Islet of Langerhans (tissue), 1 donor: ENCODE measurements around the gene UBP1.
"Not testable (repeated sequence)": the region's sequence is repeated elsewhere in the genome, so short reads cannot be mapped to it uniquely, and the experiment has no call there.

Experiments used
- FAIRE-seq: peaks from one replicate; lab custom pipeline; 2011; peaks lifted over from hg19 to GRCh38; lab: Jason Lieb, UNC

Gene UBP1, protein sequence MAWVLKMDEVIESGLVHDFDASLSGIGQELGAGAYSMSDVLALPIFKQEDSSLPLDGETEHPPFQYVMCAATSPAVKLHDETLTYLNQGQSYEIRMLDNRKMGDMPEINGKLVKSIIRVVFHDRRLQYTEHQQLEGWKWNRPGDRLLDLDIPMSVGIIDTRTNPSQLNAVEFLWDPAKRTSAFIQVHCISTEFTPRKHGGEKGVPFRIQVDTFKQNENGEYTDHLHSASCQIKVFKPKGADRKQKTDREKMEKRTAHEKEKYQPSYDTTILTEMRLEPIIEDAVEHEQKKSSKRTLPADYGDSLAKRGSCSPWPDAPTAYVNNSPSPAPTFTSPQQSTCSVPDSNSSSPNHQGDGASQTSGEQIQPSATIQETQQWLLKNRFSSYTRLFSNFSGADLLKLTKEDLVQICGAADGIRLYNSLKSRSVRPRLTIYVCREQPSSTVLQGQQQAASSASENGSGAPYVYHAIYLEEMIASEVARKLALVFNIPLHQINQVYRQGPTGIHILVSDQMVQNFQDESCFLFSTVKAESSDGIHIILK

DNA sequence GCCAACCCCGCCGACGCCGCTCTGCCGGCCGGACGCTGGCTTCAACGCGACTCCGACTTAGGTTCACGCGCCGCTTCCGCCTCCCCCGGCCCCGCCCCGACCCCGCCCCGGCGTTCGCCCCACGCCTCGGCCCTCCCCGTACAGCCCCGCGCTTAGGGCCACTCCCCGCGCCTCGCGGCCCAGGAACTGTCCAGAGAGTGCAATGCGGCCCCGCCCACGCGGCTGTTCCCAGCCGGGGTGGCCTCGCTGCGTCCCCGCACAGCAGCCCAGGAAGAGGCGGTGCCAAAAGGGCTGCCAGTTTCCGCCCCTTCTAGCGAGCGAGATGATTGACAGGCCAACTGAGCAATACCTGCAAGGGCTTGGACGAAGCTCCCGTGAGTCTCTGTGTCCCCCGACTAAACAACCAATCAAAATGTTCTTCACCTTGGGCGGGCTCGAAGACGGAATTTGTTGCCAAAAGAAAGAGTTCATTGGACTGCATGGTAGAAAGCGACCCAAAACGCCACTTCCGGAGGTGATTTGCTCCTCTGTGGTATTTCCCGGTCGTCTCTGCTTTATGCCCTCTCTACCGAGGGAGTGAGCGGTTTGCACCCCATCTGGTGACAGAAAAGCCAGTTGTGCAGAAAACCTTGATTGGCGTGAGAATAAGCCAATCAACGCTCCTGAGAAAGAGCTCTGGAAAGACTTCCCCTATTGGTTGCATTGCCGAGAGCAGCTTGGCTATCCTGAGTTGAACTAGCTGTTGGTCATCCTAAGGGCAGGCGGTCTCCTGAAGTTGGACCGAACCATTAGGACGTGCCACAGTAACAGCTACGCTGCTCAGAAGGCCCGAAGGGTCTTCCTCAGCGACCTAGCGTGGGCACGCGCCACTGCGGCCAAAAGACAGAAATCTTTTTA is at the start of gene UBP1:
Gene UBP1 (minus strand): TSS at position 78 of the 897 bp plus-strand sequence. CDS start 557 bp downstream, outside the sequence.
- FAIRE-seq: peak; percentile 90

DNA sequence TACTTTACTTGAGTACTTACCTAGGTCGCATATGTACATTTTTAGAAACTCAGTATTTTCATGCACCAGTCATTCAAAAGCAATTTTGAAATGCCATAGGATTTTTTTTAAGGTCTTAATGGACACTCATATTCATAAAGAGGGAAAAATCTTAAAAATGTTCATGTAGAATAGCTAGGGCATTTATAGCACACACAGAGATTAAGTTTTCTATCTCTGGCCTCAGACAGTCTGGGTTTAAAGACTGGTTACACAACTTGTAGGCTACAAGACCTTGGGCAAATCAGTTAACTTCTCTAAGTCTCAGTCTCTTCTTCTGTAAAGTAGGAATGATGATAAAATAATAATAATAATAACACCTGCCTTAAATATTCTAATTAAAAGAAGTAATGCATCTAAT is 48.5 kb upstream of the UBP1 start:
- no peak for FAIRE-seq

DNA sequence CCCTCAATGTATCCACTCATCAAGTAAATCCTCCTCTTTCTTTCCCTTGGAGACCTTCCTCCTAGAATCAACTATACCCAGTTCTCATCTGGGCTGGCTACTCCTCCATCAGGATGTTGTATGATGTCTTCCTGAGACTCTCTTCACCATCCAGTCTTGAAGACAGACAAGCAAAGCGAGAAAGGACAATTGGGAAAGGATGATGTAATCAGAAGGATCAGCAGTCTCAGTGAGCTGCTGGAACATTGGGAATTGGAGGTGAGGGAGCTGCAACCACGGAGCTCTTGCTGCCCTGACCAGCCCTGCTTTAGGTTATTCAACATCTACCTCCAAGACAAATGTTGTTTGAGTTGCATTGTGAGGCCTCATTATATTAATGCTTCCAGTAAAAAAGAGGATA is 48.0 kb upstream of the UBP1 start:
- FAIRE-seq: no peak

DNA sequence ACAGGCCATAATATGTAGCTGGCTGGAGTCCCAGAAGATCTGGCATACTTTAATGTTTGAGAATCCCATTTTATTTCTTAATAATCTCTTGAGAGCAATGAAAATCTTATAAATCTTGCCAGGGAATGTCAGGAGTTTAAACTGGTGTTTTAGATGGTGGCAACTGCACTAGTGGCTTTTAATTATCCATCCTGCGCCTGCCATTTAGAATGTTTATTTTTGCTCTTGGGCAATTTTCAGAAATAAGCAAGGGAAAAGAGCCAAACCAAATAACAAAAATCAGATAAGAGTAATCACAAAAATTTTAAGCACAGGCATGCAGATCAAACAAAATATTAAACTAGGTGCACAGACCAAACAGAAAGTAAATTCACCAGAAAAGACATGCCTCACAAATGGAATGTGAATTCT is 41.9 kb upstream of the UBP1 start:
- no peak for FAIRE-seq

DNA sequence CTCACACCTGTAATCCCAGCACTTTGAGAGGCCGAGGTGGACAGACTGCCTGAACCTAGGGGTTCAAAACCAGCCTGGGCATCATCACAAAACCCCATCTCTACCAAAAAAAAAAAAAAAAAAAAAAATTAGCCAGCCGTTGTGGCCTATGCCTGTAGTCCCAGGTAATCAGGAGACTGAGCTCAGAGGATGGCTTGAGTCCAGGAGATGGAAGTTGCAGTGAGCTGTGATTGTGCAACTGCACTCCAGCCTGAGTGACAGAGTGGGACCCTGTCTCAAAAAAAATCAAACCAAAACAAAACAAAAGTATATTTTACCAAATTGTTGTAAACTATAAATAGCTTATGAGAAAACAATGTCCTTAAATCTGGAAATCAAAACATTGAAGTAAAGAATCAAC is 34.7 kb upstream of the UBP1 start:
- FAIRE-seq: no peak

DNA sequence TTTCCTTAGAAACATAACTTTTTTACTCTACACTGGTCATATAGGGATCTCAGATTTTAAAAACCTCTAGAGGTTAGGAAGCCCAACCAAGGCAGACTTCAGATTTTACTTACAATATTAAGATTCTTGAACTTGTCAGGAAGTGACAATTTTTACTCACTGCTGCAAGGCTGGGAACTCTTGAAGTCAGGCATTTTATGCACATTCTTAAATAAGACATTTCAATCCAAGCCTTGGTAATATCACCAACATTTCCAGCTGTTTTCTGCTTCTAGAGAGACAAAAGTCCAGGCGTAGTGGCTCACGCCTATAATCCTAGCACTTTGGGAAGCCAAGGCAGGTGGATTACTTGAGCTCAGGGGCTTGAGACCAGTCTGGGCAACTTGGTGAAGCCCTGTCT is 33.6 kb upstream of the UBP1 start:
- FAIRE-seq: no peak

DNA sequence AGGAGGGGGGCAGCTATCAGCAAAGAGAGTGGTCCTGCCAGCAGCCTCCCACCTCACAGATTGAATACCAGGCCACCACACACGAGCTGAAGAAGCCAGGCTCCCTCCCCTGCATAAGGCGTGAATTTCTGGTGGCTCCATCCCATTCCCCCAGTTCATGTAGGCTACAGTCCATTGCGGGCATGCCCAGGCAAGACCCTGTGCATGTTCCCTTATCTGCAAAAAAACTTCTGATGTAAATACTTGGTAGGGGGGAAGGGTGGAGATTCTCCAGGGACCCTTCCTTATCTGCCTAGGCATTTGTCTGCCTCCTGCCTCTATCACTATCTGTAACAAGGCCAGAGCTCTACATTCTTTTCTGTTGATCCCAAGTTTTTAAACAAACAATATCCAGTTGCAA is 27.6 kb upstream of the UBP1 start:
- FAIRE-seq: no peak

DNA sequence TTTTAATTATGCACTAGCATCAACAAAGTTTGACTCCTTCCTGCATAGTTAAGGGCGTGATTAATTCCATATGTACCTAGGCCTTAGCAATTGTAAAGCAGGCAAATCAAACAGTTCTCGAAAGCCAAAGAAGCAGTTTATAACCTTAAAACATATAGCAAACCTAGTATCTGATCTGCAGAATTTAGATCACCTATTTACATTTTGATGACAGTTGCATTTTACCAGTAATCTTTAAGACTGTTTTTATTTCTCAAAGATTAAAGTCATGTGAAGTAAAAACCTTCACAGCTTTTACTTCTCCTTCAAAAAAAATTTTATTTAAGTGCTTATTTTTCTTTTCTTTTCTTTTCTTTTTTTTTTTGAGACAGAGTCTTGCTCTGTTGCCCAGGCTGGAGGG is 20.9 kb upstream of the UBP1 start:
- no peak for FAIRE-seq

DNA sequence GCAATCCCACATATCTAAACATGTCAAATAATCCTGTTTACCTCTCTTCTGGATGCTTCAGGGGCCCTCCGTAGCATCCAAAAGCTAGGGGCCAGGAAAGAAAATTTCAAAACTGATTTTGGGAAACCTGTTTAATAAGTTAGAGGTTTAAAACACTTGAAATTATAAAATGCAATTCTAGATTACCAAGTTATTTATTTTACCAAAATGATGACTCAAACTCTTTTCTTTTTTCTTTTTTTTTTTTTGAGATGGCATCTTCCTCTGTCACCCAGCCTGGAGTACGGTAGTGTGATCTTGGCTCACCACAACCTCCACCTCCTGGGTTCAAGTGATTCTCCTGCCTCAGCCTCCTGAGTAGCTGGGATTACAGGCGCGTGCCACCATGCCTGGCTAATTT is 19.4 kb upstream of the UBP1 start:
- FAIRE-seq: not testable (repeated sequence)

DNA sequence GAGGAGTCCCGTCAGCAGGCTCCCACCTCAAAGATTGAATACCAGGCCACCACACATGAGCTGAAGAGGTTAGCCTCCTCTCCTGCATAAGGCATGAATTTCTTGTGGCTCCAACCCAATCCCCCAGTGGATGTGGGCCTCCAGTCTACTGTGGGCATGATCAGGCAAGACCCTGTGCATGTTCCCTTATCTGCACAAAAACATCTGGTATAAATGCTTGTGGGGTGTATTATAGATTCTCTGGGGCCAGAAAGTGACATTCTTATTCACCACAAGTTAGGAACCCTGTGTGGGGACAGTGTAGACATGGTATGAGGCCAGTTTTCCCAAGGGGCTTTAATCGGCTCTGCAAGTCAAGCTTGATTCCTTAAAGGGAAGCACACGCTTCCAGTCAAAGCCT is 18.2 kb upstream of the UBP1 start:
- no peak for FAIRE-seq

DNA sequence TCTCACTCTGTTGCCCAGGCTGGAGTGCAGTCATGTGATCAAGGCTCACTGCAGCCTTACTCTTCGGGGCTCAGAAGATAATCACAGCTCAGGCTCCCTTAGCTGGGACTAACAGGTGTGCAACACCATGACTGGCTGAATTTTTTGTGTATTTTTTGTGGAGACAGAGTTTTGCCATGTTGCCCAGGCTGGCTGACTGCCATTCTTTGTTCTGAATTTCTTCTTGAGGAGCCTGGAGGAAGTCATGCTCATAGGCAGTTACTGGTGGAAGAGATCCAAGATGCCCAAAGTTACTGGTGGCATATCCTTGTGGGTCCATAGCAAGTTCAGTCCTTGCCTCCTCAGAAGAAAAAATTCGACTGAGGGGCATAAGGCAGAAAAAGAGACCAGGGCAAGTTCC is 16.6 kb upstream of the UBP1 start:
- no peak for FAIRE-seq

DNA sequence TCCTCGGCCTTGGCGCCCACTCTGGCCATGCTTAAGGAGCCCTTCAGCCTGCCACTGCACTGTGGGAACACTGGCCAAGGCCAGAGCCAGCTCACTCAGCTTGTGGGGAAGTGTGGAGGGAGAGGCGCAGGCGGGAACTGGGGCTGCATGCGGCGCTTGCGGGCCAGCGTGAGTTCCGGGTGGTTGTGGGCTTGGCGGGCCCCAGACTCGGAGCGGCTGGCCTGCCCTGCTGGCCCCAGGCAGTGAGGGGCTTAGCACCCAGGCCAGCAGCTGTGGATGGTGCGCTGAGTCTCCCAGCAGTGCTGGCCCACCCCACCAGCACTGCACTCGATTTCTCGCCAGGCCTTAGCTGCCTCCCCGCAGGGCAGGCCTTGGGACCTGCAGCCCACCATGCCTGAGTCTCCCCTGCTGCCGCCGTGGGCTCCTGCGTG is 13.1 kb upstream of the UBP1 start:
- FAIRE-seq: no peak

DNA sequence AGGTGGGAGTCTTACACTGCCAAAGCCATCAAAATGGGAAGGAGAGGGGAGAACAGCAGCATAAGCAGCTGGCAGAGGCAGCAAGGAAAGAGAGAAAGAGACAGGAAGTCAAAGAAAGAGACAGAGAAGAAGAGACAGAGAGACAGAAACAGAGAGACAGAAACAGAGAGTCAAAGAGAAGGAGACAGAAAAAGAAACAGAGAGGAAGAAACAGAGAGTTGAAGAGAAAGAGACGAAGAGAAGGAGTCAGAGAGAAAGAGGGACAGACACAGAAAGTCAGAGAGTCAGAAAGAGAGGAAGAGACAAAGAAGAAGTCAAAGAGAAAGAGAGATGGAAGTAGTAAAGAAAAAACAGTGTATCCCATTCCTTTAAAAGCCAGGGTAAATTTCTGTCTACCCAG is 11.8 kb upstream of the UBP1 start:
- not testable (repeated sequence) for FAIRE-seq

DNA sequence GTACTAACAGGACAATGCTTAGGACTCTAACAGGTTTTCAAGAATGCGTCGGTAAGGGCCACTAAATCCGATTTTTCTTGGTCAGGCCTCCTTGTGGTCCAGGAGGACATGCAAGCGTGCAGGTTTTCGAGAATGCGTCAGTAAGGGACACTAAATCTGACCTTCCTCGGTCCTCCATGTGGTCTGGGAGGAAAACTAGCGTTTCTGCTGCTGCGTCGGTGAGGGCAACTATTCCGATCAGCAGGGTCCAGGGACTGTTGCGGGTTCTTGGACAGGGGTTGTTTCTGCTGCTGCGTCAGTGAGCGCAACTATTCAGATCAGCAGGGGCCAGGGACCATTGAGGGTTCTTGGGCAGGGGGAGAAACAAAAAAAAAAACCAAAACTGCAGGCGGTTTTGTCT is 7.8 kb upstream of the UBP1 start:
- FAIRE-seq: no peak

DNA sequence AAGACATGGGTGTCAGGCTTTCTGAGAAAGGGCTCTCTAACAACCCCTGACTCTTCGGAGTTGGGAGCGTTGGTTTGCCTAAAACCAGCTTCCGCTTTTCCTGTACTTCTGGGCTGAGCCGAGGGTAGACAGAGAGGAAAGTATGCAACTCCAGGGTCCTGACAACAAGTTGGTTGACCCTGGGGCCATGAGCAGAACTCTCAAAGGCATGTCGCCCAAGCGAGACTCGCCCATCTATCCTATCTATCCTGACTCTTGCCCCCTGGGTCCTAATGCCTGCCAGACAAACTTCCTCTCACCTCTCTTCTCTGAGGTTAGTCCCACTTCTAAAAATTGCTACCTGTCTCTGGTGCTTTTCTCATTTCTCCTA is 7.0 kb upstream of the UBP1 start:
- not testable (repeated sequence) for FAIRE-seq

DNA sequence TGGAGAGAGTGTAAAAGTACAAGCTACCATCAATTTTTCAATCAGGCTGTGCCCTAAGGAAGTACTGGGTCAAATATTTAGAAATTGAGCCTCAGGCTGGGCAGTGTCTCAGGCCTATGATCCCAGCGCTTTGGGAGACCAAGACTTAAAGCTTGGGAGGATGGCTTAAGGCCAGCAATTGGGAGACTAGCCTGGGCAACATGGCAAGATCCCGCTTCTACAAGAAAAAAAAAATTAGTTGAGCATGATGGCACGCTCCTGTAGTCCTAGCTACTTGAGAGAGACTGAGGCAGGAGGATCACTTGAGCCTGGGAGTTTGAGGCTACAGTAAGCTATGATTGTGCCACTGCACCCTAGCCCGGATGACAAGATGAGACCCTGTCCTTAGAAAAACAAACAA is 2.0 kb upstream of the UBP1 start:
- no peak for FAIRE-seq

DNA sequence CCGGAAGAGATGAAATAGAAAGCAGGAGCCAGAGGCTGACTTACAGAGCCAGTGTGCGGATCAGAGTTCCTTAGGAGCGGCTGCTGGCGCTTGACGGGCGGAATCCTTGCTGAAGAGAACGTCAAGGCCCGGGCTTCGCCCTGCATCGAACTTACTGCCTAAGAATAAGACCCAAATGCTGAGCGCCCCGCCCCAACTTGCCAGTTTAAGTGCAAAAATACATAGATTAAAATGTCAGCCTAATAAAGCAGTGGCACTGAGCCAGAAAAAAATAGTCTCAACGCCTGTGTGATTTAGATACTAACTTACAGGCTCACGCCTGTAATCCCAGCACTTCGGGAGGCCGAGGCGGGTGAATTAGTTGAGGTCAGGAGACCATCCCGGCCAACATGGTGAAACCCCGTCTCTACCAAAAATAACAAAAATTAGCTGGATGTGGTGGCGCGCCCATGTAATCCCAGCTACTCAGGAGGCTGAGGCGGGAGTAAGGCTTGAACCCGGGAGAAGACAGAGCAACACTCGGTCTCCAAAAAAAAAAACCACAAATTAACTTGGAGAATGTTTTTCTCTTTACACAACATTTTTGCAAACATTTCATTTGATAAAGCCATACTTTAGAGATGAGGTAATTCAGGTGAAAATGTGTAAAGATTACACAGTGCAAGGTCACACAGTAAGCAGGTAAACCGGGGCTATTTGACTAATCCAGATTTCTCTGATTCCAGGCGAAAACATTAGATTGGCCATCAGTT is 1.2 kb upstream of the UBP1 start:
- FAIRE-seq: no peak

DNA sequence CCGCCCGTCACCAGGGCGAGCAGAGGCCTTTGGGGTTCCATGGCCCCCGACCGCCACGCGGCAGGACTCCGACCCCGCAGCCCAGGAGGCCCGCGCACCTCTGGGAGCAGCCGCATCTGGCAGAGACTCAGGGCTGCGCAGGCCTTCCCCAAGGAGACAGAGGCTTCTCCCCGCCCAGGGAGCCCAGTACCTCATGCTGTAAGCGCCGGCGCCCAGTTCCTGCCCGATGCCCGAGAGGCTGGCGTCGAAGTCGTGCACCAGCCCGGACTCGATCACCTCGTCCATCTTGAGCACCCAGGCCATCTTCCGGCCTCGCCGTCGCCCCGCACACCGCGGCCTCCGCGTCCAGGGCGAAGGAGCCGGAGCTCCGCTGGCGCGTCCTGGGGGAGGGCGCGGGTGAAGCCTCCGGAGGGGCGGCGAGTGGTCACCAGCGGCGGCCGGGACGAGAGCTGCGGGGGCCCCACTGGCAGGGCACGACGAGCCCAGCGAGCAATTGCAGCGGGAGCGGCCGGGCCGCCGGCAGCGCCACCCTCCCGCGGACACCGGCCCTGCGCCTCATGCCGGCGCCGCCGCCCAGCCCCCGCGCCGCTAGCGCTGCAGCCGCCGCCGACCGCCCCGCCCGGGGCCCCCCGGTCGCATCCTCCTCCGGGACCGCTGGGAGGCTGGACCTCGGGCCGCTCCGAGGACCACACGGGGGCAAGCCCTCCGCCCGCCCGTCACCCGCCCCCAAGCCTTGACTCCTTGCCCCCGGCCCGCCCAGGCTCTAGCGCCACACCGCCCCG is 468 bp downstream of the UBP1 start:
- no peak for FAIRE-seq

DNA sequence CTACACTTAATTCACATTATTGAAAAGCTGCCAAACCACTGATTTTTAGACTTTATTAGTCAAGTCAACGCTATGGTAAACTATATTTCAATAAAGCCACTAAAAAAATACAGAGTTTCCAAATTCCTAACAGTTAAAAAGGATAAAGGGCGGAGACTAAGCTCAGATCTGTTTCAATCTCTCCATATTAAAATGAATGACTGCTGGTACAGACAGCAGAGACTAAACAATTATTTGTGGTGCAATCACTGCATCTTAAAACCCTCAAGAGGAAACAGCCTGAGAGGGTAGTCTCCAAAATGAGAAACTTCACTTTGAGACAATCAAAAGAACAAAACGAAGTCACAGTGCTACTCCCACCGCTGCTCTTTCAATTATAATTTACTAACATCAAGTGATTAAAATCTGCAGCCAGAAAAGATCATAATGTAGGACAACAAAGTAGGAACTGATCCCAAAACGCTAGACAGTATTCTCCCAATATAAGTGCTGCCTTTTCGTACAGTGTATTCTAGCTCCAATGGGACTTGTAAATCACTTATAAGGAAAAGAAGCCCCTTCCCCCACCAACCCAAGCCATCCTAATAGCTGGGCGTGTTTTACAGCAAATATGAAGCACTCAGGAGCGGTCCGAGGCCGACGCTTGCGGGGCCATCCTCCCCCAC is 1.2 kb downstream of the UBP1 start:
- FAIRE-seq: no peak

DNA sequence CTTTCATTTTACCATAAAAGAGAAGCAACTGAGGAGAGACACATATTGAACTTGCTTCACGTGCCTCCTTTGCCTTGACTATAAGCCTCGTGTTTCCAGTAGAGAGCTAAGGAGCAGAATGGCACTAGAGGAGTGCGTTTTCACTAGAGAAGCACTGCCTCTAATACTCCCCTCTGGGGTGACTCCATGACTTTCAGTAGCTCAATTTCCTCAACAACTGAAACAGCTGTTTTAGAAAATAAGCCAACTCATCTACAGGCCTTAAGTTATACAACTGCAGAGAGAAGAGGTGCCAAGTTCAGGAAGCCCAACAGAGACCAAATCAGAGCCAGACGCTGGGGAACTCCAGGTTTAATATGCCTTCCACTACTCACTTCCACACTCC is 1.9 kb downstream of the UBP1 start:
- FAIRE-seq: no peak
